Activated CD4-positive, alpha-beta T cell treated with anti-CD3 and anti-CD28 coated beads, Interleukin-2, amount 50 U/mL, for 1 hour (primary cell): ENCODE data around the gene BCL2L11.

ENCODE experiments used
- DNase-seq: peaks from one replicate; pipeline ENCODE4 v3.0.0-alpha.2; 2020

The BCL2L11 gene

GRCh38 chr2:111145103-111145760, 24.5 kb downstream of the BCL2L11 start:
- DNase-seq: no peak

- no peak for DNase-seq
These were observed 25.2 kb downstream of the BCL2L11 start for GRCh38 chr2:111145951-111146350.

GRCh38 chr2:111148225-111148873, 27.6 kb downstream of the BCL2L11 start:
- DNase-seq: no peak

- DNase-seq: no peak
These were observed 28.2 kb downstream of the BCL2L11 start for GRCh38 chr2:111148925-111149324.

GRCh38 chr2:111149882-111150455, 29.3 kb downstream of the BCL2L11 start:
- DNase-seq: no peak

GRCh38 chr2:111154758-111155157, 34.0 kb downstream of the BCL2L11 start:
- no peak for DNase-seq

- DNase-seq: no peak
These were observed 34.9 kb downstream of the BCL2L11 start for GRCh38 chr2:111155610-111156009.

GRCh38 chr2:111156529-111156928, 35.8 kb downstream of the BCL2L11 start:
- no peak for DNase-seq

- DNase-seq: no peak
These were observed 36.5 kb downstream of the BCL2L11 start for GRCh38 chr2:111157071-111157661.

- DNase-seq: no peak
These were observed 37.1 kb downstream of the BCL2L11 start for GRCh38 chr2:111157798-111158197.

GRCh38 chr2:111159641-111160040, 38.9 kb downstream of the BCL2L11 start:
- no peak for DNase-seq

- no peak for DNase-seq
These were observed 40.0 kb downstream of the BCL2L11 start for GRCh38 chr2:111160758-111161157.

GRCh38 chr2:111161971-111162370, 41.3 kb downstream of the BCL2L11 start:
- DNase-seq: no peak

GRCh38 chr2:111162718-111163331, 42.1 kb downstream of the BCL2L11 start:
- DNase-seq: no peak

- DNase-seq: no peak
These were observed 43.4 kb downstream of the BCL2L11 start for GRCh38 chr2:111164078-111164477.

GRCh38 chr2:111165084-111165483, 44.4 kb downstream of the BCL2L11 start:
- no peak for DNase-seq

- no peak for DNase-seq
These were observed 45.4 kb downstream of the BCL2L11 start for GRCh38 chr2:111166115-111166514.

- DNase-seq: no peak
These were observed 46.6 kb downstream of the BCL2L11 start for GRCh38 chr2:111167076-111167862.

GRCh38 chr2:111167863-111168162, 47.1 kb downstream of the BCL2L11 start:
- DNase-seq: no peak

GRCh38 chr2:111168528-111169239, 48.0 kb downstream of the BCL2L11 start:
- peak; percentile 20 for DNase-seq

- no peak for DNase-seq
These were observed 48.6 kb downstream of the BCL2L11 start for GRCh38 chr2:111169268-111169667.

GRCh38 chr2:111169924-111170323, 49.2 kb downstream of the BCL2L11 start:
- no peak for DNase-seq
